Muscle of arm (tissue), 12 donors: Measurements from ENCODE around the gene HECTD1. TPM values are rescaled to one million over a fixed set of nuclear protein-coding genes. Genes with fewer than 3 reads are reported as not detected.
A peak's percentile ranks its signal among the peaks of the same experiment; 100 is the strongest.
"Not testable (repeated sequence)": the region's sequence is repeated elsewhere in the genome, so short reads cannot be mapped to it uniquely, and the experiment has no call there.

Experiments used
- DNase-seq: peaks from one replicate; pipeline ENCODE4 v3.0.0-alpha.2; 2013
- polyA plus RNA-seq, 12 donors: library from polyadenylated mRNA; unstranded; fragments of 120-200 nt; gene quantifications; one replicate each; pipeline ENCODE4 v1.2.1, GENCODE V29; 2013; ENCODE audit not compliant: insufficient read length in 12 of 12

Gene HECTD1
- polyA plus RNA-seq, 12 donors, result 74.2 to 157 (median 125) TPM; not detected in 1

- DNase-seq, result no peak
These were observed 9.9 kb downstream of the HECTD1 start for GRCh38 chr14:31197671-31198070.

GRCh38 chr14:31196839-31197492 lies 10.6 kb downstream of the HECTD1 start:
- DNase-seq, result no peak

- DNase-seq, result peak; percentile 17
These were observed 12.9 kb downstream of the HECTD1 start for GRCh38 chr14:31194661-31195060.

GRCh38 chr14:31194095-31194494 lies 13.5 kb downstream of the HECTD1 start:
- no peak for DNase-seq

- not testable (repeated sequence) for DNase-seq
These were observed 15.0 kb downstream of the HECTD1 start for GRCh38 chr14:31192544-31192943.

GRCh38 chr14:31190717-31191263 lies 16.8 kb downstream of the HECTD1 start:
- no peak for DNase-seq

- no peak for DNase-seq
These were observed 17.4 kb downstream of the HECTD1 start for GRCh38 chr14:31190219-31190603.

- no peak for DNase-seq
These were observed 18.0 kb downstream of the HECTD1 start for GRCh38 chr14:31189346-31190218.

- no peak for DNase-seq
These were observed 18.8 kb downstream of the HECTD1 start for GRCh38 chr14:31188744-31189143.

- DNase-seq, result not testable (repeated sequence)
These were observed 25.6 kb downstream of the HECTD1 start for GRCh38 chr14:31182016-31182415.

GRCh38 chr14:31181271-31181670 lies 26.3 kb downstream of the HECTD1 start:
- no peak for DNase-seq

GRCh38 chr14:31180299-31181051 lies 27.1 kb downstream of the HECTD1 start:
- DNase-seq, result no peak

GRCh38 chr14:31174433-31174832 lies 33.2 kb downstream of the HECTD1 start:
- DNase-seq, result no peak

GRCh38 chr14:31173120-31173837 lies 34.3 kb downstream of the HECTD1 start:
- DNase-seq, result no peak

- DNase-seq, result no peak
These were observed 35.5 kb downstream of the HECTD1 start for GRCh38 chr14:31172084-31172483.

- DNase-seq, result no peak
These were observed 37.2 kb downstream of the HECTD1 start for GRCh38 chr14:31170411-31170810.

GRCh38 chr14:31169877-31170276 lies 37.7 kb downstream of the HECTD1 start:
- no peak for DNase-seq

GRCh38 chr14:31167032-31167431 lies 40.6 kb downstream of the HECTD1 start:
- no peak for DNase-seq

GRCh38 chr14:31166271-31166561 lies 41.4 kb downstream of the HECTD1 start:
- no peak for DNase-seq

- no peak for DNase-seq
These were observed 43.5 kb downstream of the HECTD1 start for GRCh38 chr14:31164115-31164514.

- no peak for DNase-seq
These were observed 44.5 kb downstream of the HECTD1 start for GRCh38 chr14:31162910-31163649.
